Upper lobe of left lung (tissue), 4 donors: ENCODE results near the gene SEC22A.

ENCODE experiments used
- CTCF ChIP-seq, 6 experiments: fragments of 450-650 bp in 4 of 6; fragments of 200-600 bp in 2 of 6; sonication (generic) in 2 of 6; IDR thresholded peaks; one replicate each; pipeline ENCODE4 v1.5.1; 2016 to 2019; ENCODE audit warnings: antibody characterized with exemption in 6 of 6
- POLR2A ChIP-seq, 4 donors: fragments of 450-650 bp; IDR thresholded peaks; one replicate each; pipeline ENCODE4 v1.5.1; 2016 to 2017; ENCODE audit warnings: antibody characterized with exemption in 4 of 4, mild to moderate bottlenecking in 2 of 4
- POLR2AphosphoS5 ChIP-seq, 2 donors: sonication (generic); formaldehyde crosslinking; IDR thresholded peaks; one replicate each; pipeline ENCODE4 v1.5.1; 2017; ENCODE audit warnings: antibody characterized with exemption in 2 of 2

DNA sequence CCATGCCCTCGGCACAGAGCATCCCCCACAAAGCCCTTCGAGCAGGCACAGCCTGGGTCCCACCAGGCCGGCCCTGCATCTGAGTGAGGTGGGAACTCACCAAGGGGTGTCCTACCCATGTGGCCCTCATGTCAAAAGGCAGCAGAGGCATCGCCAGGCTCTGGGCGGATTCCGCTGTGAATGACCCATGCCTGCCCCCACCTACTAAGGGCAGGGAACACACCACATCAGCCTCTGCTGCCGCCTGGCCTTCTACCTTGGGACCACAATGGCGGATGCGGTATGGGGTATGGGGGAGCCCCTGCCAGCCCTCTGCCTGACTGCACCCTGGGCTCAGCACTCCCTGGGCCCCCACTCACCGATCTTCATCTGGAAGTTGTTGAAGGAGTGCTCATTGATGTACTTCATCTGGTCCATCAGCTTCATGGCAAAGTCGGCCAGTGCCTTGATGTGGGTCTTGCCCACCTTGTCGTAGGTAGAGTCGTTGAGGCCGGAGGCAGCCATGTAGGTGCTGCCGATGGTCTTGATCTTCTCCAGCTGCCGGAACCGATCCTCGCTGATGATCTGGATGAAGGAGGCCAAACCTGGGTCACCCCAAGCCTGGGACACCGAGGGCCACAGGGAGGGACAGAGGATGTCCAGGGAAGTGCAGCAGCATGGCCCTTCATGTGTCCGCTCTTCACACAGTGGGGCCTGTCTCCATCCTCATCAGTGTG is 87.8 kb downstream of the SEC22A start:
- no peak for TF ChIP-seq CTCF (IDR thresholded peaks at IDR 0.05)
- TF ChIP-seq POLR2A (IDR thresholded peaks at IDR 0.05), result no peak
- TF ChIP-seq POLR2AphosphoS5 (IDR thresholded peaks at IDR 0.05), result no peak
